ENCODE data around the gene SPEM3. TPM values are rescaled to one million over a fixed set of nuclear protein-coding genes. Genes with fewer than 3 reads are reported as not detected.

SPEM3 gene
- total and polyA plus RNA-seq, 8 donors: not detected

- intact Hi-C loops (cut with DNase I): loop anchor here in 1 of 2 donors (10.0 kb wide), 1 partner anchor 83 kb away; the partner anchor contains the start of genes KCTD11 and TMEM95
- ATAC-seq (peak; percentile 2), DNase-seq (peak in 3 of 4 donors; percentile 26 to 99 (median 81))
- H3K27ac ChIP-seq: no peak overlapping the region
- H3K9me3 ChIP-seq: no peaks in the 10 kb centered on the region
- peak overlapping the region; percentile 16 to 72 for H3K4me3 ChIP-seq
- H3K27me3 ChIP-seq: peaks cover 17 to 49% of the 10 kb centered on the region in 2 donors
- no peak for TF ChIP-seq CTCF (IDR thresholded peaks at IDR 0.05)
- H3K36me3 ChIP-seq: no peaks in the 10 kb centered on the region
- peaks cover 28 to 59% of the 10 kb centered on the region in 2 donors for H3K4me1 ChIP-seq
Observed at GRCh38 chr17:7437950-7438614, 9.4 kb downstream of the SPEM3 start.

GRCh38 chr17:7438656-7439460 is 10.2 kb downstream of the SPEM3 start:
- TF ChIP-seq CTCF (IDR thresholded peaks at IDR 0.05): no peak
- no peak for DNase-seq
- H3K4me1 ChIP-seq: peaks cover 28 to 59% of the 10 kb centered on the region in 2 donors
- H3K4me3 ChIP-seq: peak overlapping the region; percentile 16 to 72
- H3K27me3 ChIP-seq: peaks cover 17 to 49% of the 10 kb centered on the region in 2 donors
- no peak for ATAC-seq
- H3K27ac ChIP-seq: no peak overlapping the region
- intact Hi-C loops (cut with DNase I): loop anchor here in 1 of 2 donors (10.0 kb wide), 1 partner anchor 84 kb away; the partner anchor contains the start of genes KCTD11 and TMEM95
- H3K9me3 ChIP-seq: no peaks in the 10 kb centered on the region
- no peaks in the 10 kb centered on the region for H3K36me3 ChIP-seq

GRCh38 chr17:7439462-7440112 is 10.9 kb downstream of the SPEM3 start, which contains the start of gene FGF11:
TSS of gene FGF11 (plus strand) at chr17:7439512. CDS start at chr17:7439621, 109 bp downstream.
- peak in 1 of 4 donors; percentile 79 for DNase-seq
- Histone ChIP-seq H3K27me3 (peaks cover 17 to 54% of the 10 kb centered on the region in 2 donors), H3K9me3 (no peaks in the 10 kb centered on the region), H3K4me1 (peaks cover 28 to 58% of the 10 kb centered on the region in 2 donors), H3K36me3 (no peaks in the 10 kb centered on the region), H3K4me3 (peak within 1 kb of the TSS; percentile 21 to 72), H3K27ac (no peak within 1 kb of the TSS)
- no peak for TF ChIP-seq CTCF (IDR thresholded peaks at IDR 0.05)
- intact Hi-C loops (cut with DNase I): loop anchor here in 1 of 2 donors (10.0 kb wide), 1 partner anchor 85 kb away; the partner anchor contains the start of genes KCTD11 and TMEM95
- ATAC-seq: no peak

- no peak for TF ChIP-seq CTCF (IDR thresholded peaks at IDR 0.05)
- Histone ChIP-seq H3K9me3 (no peaks in the 10 kb centered on the region), H3K4me3 (peak overlapping the region; percentile 14 to 21), H3K27me3 (peaks cover 17 to 61% of the 10 kb centered on the region in 2 donors), H3K4me1 (peaks cover 32 to 62% of the 10 kb centered on the region in 2 donors), H3K27ac (no peak overlapping the region), H3K36me3 (no peaks in the 10 kb centered on the region)
- intact Hi-C loops (cut with DNase I): no loop called here
- DNase-seq (peak in 3 of 4 donors; percentile 31 to 84 (median 55)), ATAC-seq (no peak)
Observed at GRCh38 chr17:7440113-7440833, 11.6 kb downstream of the SPEM3 start.

Measured in left lung (tissue), 10 donors.